GM19397 (cell line): ENCODE data around the gene HOXA2.

Experiments used
- ATAC-seq: cut with Tn5 transposase; IDR thresholded peaks from one replicate; pipeline ENCODE4 v1.9.1; 2021; ENCODE audit warnings: mild to moderate bottlenecking, moderate library complexity; ENCODE audit not compliant: unreplicated experiment

HOXA2 gene

DNA sequence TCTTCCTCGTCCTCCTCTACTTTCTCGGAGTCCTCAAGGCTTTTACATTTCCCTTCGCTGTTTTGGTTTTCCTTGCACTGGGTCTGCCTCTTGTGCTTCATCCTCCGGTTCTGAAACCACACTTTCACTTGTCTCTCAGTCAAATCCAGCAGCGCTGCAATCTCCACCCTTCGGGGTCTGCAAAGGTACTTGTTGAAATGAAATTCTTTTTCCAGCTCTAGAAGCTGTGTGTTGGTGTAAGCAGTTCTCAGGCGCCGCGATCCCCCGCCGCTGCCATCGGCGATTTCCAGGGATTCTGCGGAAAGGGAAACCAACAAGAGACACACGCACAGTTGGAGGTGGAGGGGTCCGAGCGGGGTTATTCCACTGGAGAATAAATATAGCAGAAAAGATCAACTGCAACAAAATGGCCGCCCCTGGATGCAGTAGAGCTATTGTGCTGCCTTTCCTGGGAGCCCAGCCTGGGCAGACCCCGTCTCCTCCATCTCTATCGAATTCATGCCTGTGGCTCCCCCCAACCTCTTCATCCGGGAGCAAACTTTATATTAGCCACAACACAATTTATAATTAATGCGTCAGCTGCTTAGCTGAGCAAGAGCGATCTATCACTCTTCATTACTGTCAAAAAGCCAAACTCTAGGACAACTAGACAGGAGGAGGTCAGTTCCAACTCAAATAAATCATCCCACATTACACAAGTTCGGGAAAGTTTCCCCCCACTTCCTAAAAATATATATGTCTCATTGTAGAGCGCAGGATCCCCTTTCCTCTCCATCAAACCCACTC lies 1.1 kb downstream of the HOXA2 start:
- no peak for ATAC-seq

DNA sequence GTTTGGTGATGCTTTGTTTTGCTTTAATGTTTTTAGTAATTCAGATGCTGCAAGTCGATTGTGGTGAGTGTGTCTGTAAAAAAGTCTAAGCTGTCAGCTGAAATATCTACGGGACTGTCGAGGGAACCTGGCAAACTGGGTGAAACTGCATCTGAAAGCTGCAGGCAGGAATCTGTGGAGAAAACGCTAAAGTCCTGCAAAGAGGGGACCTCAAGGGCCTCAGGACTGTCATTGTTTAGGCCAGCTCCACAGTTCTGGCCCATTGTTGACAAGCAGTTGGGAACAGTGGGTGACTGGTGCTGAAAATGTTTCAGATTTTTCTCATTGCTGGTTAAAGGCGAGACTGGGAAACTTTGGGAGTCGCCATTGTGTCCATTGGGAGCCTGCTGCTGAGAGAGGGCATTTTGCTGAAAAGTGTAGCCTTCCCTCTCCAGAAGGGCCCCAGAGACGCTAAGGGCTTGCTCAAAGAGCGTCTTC lies 1.8 kb downstream of the HOXA2 start:
- ATAC-seq: no peak

DNA sequence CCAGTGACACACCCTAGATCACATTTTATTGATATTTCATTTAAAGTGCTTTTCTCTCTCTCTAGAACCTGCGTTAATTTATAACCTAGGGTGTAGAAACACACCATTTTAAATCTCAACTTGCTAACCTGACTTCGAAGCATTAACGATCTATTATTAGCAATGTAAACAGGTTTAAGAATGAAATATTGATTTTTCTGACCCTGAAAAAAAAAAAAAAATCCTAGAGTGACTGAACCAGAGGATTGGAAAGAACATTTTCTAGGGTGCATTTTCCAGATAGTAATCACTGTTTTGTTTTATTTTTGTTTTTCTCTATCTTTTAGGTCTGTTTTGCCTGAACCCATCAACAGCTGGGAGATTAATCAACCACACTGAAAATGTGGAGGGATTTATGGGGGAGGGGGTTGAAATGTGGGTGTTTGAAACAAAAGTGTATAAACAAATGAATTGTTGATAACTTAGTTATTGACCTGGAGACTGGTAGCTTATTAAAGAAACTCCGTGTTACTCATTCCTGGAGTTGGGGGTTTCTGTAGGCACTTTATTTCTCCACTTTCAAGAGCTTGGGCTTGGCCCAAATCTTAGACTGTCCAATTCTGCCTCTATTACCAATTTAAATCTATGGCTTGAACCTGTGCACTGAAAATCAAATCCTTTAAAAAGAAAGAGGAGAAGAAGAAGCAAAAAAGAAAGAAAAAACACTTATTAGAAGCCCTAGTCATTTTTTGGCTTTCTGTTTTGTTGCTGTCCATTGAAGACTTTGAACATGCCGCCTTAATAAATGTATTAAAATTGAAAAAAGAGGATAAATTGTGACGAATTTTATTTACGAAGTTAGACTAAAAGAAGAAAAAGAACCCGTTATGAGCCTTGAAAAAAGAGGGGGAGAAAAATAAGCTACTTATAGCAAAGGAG lies 2.8 kb downstream of the HOXA2 start:
- ATAC-seq: no peak

DNA sequence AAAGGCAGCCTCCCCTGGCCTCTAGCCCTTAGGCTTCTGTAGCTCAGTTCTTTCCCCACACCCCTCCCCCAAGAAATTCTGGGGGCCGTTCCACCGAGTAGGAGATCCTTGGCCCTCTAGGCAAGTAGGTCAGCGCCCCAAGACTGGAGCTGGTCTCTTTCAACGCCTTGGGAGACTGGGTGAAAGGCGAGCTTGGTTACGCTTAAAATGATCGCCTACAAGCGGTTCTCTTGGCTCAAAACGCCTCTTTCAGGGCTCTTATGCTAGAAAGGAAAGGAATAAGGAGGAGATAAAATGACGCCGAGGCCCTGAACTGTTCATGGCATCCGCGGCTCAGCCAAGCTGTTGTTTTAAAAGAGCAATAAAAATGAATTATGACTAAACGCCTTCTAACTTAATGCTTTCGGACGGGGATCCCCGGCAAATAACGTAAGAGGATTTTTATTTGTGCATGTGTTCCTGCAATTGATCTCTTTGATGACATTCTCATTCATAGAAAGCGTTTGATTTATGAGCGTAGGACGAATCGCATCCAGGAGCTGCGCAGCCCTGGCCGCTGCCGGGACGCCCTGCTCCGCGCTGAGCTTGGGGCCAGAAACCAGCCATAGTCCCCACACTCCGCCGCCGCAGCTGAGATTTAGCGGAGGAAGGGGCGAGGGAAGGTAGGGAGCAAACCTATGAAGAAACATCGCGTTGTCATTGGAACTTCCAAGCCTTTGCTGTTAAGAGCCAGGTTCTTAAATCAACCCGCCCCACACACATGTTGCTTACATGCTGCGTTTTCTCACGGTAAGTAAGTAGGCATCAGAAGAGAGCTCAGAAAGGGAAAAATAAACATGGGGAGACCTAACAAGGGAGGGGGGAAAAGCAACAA lies 3.7 kb downstream of the HOXA2 start:
- no peak for ATAC-seq

- no peak for ATAC-seq
Observed at GRCh38 chr7:27097686-27098577, 4.6 kb downstream of the HOXA2 start.

- ATAC-seq: no peak
Observed at GRCh38 chr7:27096768-27097514, 5.5 kb downstream of the HOXA2 start.

DNA sequence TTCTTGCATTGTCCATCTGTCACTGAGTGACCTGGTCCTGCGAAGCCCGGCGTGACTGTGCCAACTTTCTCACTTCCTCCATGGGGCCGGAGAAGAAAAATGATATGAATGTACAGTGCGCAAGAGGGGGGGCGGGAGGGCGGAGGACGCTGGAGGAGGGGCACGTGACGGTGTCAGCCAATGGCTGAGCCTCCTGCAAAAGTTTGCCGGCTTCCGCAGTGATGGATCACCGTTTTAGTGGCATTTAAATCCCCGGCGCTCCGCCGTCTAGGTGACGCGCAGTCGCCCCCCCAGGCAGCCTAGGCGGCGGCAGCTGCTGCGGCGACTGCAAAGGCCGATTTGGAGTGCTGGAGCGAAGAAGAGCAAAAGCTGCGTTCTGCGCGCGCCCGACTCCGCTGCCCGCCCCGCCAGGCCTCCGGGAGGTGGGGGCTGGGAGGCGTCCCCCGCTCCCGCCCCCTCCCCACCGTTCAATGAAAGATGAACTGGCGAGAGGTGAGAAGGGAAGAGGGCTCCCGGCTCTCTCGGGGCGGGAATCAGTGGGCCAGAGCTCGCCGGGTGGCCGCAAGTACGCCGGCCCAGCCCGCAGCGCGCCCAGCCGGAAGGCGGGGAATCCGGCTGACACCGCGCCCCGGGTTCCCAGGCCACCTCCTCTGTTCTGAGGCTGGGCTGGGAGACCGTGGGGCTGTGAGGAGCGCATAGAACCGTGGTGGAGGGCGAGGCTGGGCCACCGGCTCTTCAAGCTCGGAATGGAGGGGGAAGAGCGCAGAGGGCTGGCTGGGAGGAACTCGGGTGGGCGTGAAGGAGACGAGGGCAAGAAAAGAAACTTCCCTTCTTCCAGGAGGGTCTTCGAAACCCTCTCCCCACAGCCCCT lies 6.4 kb downstream of the HOXA2 start, which contains the start of gene HOXA1:
Gene HOXA1, minus strand, starts transcription at position 104 of the 871 bp plus-strand sequence. Its CDS starts 88 bp downstream, at position 16.
- peak; percentile 85 for ATAC-seq

GRCh38 chr7:27095050-27095896 lies 7.2 kb downstream of the HOXA2 start:
- no peak for ATAC-seq

DNA sequence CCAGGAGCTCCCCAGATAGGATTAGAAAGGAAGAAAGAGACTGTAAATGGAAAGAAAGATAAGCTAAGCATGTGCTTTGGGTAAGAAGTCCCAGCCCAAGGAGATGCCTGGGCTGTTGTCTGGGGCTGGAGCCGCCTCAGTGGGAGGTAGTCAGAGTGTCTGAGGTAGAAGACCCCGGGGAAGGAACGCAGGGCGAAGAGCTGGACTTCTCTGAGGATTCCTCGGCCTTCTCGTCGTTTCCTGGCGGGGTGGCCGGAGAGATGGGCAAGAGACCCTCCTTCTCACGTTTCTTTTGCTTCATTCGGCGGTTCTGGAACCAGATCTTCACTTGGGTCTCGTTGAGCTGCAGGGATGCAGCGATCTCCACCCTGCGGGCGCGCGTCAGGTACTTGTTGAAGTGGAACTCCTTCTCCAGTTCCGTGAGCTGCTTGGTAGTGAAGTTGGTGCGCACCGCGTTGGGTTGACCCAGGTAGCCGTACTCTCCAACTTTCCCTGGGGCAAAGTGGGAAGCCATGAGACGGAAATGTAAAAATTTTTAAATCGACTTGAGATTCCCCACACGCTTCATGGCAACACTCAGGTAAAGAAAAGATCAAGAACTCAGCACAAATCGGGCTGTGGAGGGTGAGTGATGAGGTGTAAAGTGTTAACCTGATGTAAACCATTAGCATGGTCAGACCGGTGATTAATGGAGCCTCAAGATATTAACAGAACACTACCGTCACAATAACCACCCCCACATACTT lies 8.0 kb downstream of the HOXA2 start:
- no peak for ATAC-seq

- ATAC-seq: no peak
Observed at GRCh38 chr7:27093184-27093895, 9.1 kb downstream of the HOXA2 start.

- ATAC-seq: no peak
Observed at GRCh38 chr7:27092819-27093110, 9.7 kb downstream of the HOXA2 start.

- ATAC-seq: no peak
Observed at GRCh38 chr7:27091941-27092818, 10.3 kb downstream of the HOXA2 start.

DNA sequence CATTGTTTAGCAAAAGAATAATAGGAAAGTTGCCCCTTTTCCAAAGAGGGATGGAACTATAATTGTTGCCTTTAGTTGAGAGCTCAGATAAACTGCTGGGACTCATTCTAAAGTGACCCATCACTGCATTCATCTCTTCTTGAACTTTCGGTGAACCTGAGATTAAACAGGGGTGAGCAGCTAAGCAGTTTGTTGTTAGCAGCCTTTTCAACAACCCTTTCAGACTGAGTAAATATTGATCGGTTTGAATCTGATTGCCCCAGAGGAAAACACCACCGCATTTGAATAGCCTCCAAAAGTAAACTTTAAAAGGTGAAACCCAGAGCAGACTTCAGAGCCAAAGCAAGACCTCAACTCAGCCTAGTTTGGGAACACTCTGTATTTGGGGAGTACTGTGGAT lies 11.4 kb downstream of the HOXA2 start:
- no peak for ATAC-seq

DNA sequence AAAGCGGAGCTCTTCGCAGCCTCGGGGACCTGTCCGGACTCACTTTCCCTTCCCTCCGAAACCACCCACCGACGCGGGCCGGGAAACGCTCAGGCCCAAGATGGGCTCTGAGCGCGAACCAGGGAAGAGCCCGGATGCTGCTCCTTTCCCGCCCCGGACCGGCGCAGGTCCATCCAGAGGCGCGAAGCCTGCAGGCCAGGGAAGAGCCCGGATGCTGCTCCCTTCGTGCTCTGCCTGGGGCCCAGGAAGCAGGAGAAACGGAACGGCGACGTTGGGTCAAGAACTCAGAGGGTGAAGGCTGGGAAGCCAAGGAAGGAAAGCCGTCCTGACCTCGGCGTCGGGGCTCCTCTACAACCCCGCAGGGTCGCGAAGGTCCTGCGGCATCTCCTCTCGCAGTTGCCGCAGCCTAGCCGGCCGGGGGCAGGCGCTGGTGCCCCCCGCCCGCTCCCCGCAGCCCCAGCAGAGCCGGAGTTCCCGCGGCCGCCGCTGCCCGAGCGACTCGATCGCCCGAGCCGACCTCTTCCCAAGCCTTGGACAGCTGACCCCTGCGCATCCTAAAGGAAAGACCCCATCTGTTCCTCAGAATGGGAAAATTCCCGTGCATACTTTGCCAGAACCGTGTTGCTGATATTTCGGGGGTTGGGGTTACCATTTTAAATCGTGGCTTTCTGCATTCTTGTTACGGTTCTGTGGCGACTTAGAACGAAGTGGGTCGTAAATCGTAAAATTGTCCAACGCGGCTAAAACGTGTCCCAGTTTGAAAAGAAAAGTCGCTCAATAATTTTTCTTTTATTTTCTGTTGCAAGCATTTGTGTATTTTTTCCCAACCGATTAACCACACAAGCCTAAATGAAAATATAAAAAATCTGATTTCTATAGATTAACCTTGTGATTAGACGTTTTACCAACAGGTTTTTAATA lies 14.2 kb downstream of the HOXA2 start:
- no peak for ATAC-seq
